ENCODE data around the gene CHRDL2. TPM values are rescaled to one million over a fixed set of nuclear protein-coding genes. Genes with fewer than 3 reads are reported as not detected.

Gene CHRDL2
- total RNA-seq, 1 experiment from 2014 or later: 0.39 TPM

GRCh38 chr11:74709175-74709574 is 22.1 kb downstream of the CHRDL2 start:
- Histone ChIP-seq H3K9me3 (ENCODE audit: control insufficient read depth, low read depth, low read length) (no peaks in the 10 kb centered on the region), H3K79me1 (ENCODE audit: insufficient read depth, low read depth, low read length, poor library complexity, severe bottlenecking) (no peaks in the 10 kb centered on the region), H3K4me2 (ENCODE audit: insufficient read depth, insufficient read length, low read length) (no peak overlapping the region), H3K4ac (ENCODE audit: low read depth, low read length) (no peak overlapping the region), H4K91ac (ENCODE audit: insufficient read length, low read depth, low read length) (no peak overlapping the region), H2BK12ac (ENCODE audit: insufficient read length, low read depth, low read length) (no peak overlapping the region), H3K4me1 (ENCODE audit: insufficient read depth, low read length) (no peaks in the 10 kb centered on the region), H3K9ac (ENCODE audit: extremely low read depth, insufficient read length, low read length) (no peak overlapping the region), H3K27ac (ENCODE audit: insufficient read length, low read depth, low read length) (no peak overlapping the region), H3K23ac (ENCODE audit: insufficient read length, low read depth, low read length) (no peak overlapping the region), H4K20me1 (ENCODE audit: control insufficient read depth, insufficient read depth, insufficient read length) (no peaks in the 10 kb centered on the region), H2BK20ac (ENCODE audit: low read depth, low read length, poor library complexity, severe bottlenecking) (no peak overlapping the region), H3K14ac (ENCODE audit: insufficient read depth, low read length) (no peak overlapping the region), H4K5ac (ENCODE audit: insufficient read length, low read depth, low read length) (no peak overlapping the region), H3K23me2 (ENCODE audit: insufficient read length, low read depth, low read length, poor library complexity, severe bottlenecking) (no peaks in the 10 kb centered on the region), H2BK120ac (ENCODE audit: low read depth, low read length, poor library complexity, severe bottlenecking) (no peak overlapping the region), H3T11ph (ENCODE audit: low read length) (no peak overlapping the region), H3K18ac (ENCODE audit: insufficient read length, low read depth, low read length) (no peak overlapping the region), H2BK15ac (ENCODE audit: low read depth, low read length) (no peak overlapping the region), H3K27me3 (ENCODE audit: insufficient read depth, low read length) (no peaks in the 10 kb centered on the region), H2AFZ (ENCODE audit: low read length) (no peak overlapping the region), H3K56ac (ENCODE audit: insufficient read length, low read depth, low read length) (no peak overlapping the region), H2BK5ac (ENCODE audit: insufficient read length, low read length) (no peak overlapping the region), H3K79me2 (ENCODE audit: insufficient read depth, low read length) (no peaks in the 10 kb centered on the region), H2AK5ac (ENCODE audit: insufficient read length, low read length) (no peak overlapping the region), H4K8ac (replicated peaks; ENCODE audit: insufficient read length, low read depth, low read length) (no peak overlapping the region)
- Mint-ChIP-seq H3K9me3 (no peaks in the 10 kb centered on the region), H3K4me1 (peaks cover 11 to 16% of the 10 kb centered on the region in 2 experiments), H3K27ac (no peak overlapping the region), H3K4me3 (no peak overlapping the region), H3K36me3 (ENCODE audit: insufficient read depth in 1 of 3, low read depth in 3 of 3) (no peaks in the 10 kb centered on the region), H3K27me3 (ENCODE audit: low read depth) (peaks cover 9% of the 10 kb centered on the region)
- WGBS (ENCODE audit: extremely low coverage, insufficient read length, low lambda C conversion rate): no CpG with 5 or more reads among the region's 3 CpGs
- no peak for TF ChIP-seq CTCF (conservative IDR thresholded peaks at IDR 0.05)
- no peak for DNase-seq
